MM.1S (cell line): ENCODE results near the gene SMG6.

ENCODE experiments used
- DNase-seq: peaks from one replicate; pipeline ENCODE4 v3.0.0-alpha.2; 2015
- H2AFZ ChIP-seq: fragments of 300-600 bp; sonication (generic); 2 replicates; pipeline ENCODE4 v1.6.0; 2016; ENCODE audit warnings: antibody characterized with exemption, low read length
- H3F3A ChIP-seq: fragments of 300-600 bp; sonication (generic); 2 replicates; pipeline ENCODE4 v1.6.1; 2016; ENCODE audit warnings: mild to moderate bottlenecking, antibody characterized with exemption, low read length, moderate library complexity, mixed read lengths; ENCODE audit not compliant: insufficient read depth
- H3K27ac ChIP-seq: fragments of 300-600 bp; sonication (generic); 2 replicates; pipeline ENCODE4 v1.5.1; 2016; ENCODE audit warnings: mild to moderate bottlenecking, low read length
- H3K27me3 ChIP-seq: fragments of 300-600 bp; sonication (generic); replicated peaks from 2 replicates; pipeline ENCODE4 v1.6.0; 2016; ENCODE audit warnings: low read length; ENCODE audit not compliant: insufficient read depth
- H3K36me3 ChIP-seq: fragments of 300-600 bp; sonication (generic); replicated peaks from 2 replicates; pipeline ENCODE4 v1.6.1; 2016; ENCODE audit warnings: mild to moderate bottlenecking, low read length, mixed read lengths; ENCODE audit not compliant: insufficient read depth
- H3K4me1 ChIP-seq: fragments of 300-600 bp; sonication (generic); 2 replicates; pipeline ENCODE4 v1.6.1; 2016; ENCODE audit warnings: low read length, mixed read lengths
- H3K4me2 ChIP-seq: fragments of 300-600 bp; sonication (generic); 2 replicates; pipeline ENCODE4 v1.6.0; 2016; ENCODE audit warnings: low read depth, low read length
- H3K4me3 ChIP-seq: fragments of 300-600 bp; sonication (generic); 2 replicates; pipeline ENCODE4 v1.5.1; 2016; ENCODE audit warnings: low read length, mixed read lengths
- H3K79me2 ChIP-seq: fragments of 300-600 bp; sonication (generic); 2 replicates; pipeline ENCODE4 v1.6.1; 2016; ENCODE audit warnings: mixed run types, low read length, mixed read lengths
- H3K9ac ChIP-seq: fragments of 300-600 bp; sonication (generic); 2 replicates; pipeline ENCODE4 v1.6.1; 2016; ENCODE audit warnings: low read length, mixed read lengths
- H3K9me2 ChIP-seq: fragments of 300-600 bp; sonication (generic); replicated peaks from 2 replicates; pipeline ENCODE4 v1.6.1; 2016; ENCODE audit warnings: mild to moderate bottlenecking, low read length, mixed read lengths; ENCODE audit not compliant: insufficient read depth
- H3K9me3 ChIP-seq: fragments of 300-600 bp; sonication (generic); replicated peaks from 2 replicates; pipeline ENCODE4 v1.6.1; 2016; ENCODE audit warnings: mild to moderate bottlenecking, low read length, mixed read lengths; ENCODE audit not compliant: insufficient read depth
- H4K20me1 ChIP-seq: fragments of 300-600 bp; sonication (generic); 2 replicates; pipeline ENCODE4 v1.6.1; 2016; ENCODE audit warnings: mild to moderate bottlenecking, low read length, moderate library complexity, mixed read lengths; ENCODE audit not compliant: insufficient read depth
- EZH2 ChIP-seq: fragments of 300-600 bp; sonication (generic); optimal IDR thresholded peaks from 2 replicates; pipeline ENCODE3; 2017; ENCODE audit warnings: low read depth, mild to moderate bottlenecking, antibody characterized with exemption, low read length, mixed read lengths
- EZH2phosphoT487 ChIP-seq: fragments of 300-600 bp; sonication (generic); IDR thresholded peaks from 2 replicates; pipeline ENCODE4 v1.6.1; 2018; ENCODE audit warnings: antibody characterized with exemption, low read length
- TF ChIP-seq, protein P1 (sequence below): fragments of 300-600 bp; sonication (generic); IDR thresholded peaks from 2 replicates; pipeline ENCODE4 v1.5.1; 2016; ENCODE audit warnings: antibody characterized with exemption, low read length, mixed read lengths

The SMG6 gene

DNA sequence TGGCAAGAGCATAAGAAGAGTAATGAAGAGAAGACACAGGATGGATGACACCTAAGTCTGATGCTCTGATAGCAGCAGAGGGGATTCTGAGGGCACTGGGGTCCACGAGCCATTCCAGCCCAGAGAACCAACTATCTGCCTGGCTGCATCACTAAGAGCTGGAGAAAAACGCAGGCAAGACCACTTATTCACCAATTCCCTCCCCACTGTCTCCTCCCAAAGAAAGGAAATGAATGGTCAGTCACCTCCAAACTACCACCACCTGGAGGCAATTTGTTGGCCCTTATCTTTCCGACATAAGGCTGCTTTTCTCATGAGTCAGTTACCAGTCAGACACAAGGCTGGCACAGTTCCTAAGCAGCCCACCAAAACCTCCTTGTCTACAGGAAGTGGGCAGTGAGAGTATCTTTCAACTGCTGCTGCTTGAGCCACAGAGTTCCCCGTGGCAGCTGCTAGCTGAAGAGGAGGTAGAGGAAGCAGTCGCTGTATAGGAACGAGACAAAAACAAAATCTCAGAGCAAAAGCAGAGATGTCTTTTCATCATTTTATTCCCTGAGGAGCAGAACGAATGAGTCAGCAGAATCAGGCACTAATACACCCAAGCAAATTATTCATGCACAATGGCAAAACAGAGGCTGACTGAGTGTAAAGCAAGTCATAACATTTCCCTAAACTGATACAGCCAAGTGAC lies 111.1 kb downstream of the SMG6 start:
- Histone ChIP-seq H3K9me2 (no peaks in the 10 kb centered on the region), H3K36me3 (no peaks in the 10 kb centered on the region), H3K4me3 (no peak overlapping the region), H3K9ac (no peak overlapping the region), H4K20me1 (no peaks in the 10 kb centered on the region), H3K4me1 (0 out of 2 replicates have a peak, but pooled peaks cover 6% of the 10 kb centered on the region), H3K27ac (no peak overlapping the region), H3K27me3 (no peaks in the 10 kb centered on the region), H2AFZ (no peak overlapping the region), H3K79me2 (no peaks in the 10 kb centered on the region), H3K4me2 (no peak overlapping the region), H3K9me3 (no peaks in the 10 kb centered on the region), H3F3A (no peaks in the 10 kb centered on the region)
- DNase-seq: no peak
- TF ChIP-seq EZH2: no peak
- TF ChIP-seq, protein P1, sequence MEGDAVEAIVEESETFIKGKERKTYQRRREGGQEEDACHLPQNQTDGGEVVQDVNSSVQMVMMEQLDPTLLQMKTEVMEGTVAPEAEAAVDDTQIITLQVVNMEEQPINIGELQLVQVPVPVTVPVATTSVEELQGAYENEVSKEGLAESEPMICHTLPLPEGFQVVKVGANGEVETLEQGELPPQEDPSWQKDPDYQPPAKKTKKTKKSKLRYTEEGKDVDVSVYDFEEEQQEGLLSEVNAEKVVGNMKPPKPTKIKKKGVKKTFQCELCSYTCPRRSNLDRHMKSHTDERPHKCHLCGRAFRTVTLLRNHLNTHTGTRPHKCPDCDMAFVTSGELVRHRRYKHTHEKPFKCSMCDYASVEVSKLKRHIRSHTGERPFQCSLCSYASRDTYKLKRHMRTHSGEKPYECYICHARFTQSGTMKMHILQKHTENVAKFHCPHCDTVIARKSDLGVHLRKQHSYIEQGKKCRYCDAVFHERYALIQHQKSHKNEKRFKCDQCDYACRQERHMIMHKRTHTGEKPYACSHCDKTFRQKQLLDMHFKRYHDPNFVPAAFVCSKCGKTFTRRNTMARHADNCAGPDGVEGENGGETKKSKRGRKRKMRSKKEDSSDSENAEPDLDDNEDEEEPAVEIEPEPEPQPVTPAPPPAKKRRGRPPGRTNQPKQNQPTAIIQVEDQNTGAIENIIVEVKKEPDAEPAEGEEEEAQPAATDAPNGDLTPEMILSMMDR: no peak
- TF ChIP-seq EZH2phosphoT487: no peak

DNA sequence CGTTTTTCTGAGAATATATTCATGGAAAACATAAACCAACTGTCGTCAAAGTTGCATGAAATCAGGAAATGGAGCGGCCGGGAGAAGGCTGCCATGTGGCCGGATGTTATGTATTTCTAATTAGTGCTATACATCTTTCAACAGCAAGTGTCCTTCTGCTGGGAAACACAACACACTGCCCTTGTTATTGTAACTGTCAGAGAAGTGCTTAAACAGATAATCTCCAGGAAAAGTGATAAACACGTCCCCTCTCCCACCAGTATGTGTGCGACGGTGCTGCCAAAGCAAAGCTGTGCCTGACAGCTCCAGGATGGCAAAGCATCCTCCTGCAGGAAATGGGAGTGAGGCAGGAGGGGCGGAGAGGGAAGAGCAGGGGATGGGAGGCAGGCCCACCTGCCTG lies 111.8 kb downstream of the SMG6 start:
- H4K20me1 ChIP-seq: no peaks in the 10 kb centered on the region
- no peaks in the 10 kb centered on the region for H3K79me2 ChIP-seq
- H3K4me1 ChIP-seq: 0 out of 2 replicates have a peak, but pooled peaks cover 6% of the 10 kb centered on the region
- no peaks in the 10 kb centered on the region for H3K27me3 ChIP-seq
- no peaks in the 10 kb centered on the region for H3K9me3 ChIP-seq
- no peak overlapping the region for H3K9ac ChIP-seq
- DNase-seq: no peak
- H3K9me2 ChIP-seq: no peaks in the 10 kb centered on the region
- no peak overlapping the region for H3K27ac ChIP-seq
- no peak for TF ChIP-seq EZH2
- TF ChIP-seq EZH2phosphoT487: no peak
- TF ChIP-seq, protein P1: no peak
- H2AFZ ChIP-seq: no peak overlapping the region
- no peaks in the 10 kb centered on the region for H3K36me3 ChIP-seq
- H3F3A ChIP-seq: no peaks in the 10 kb centered on the region
- no peak overlapping the region for H3K4me2 ChIP-seq
- no peak overlapping the region for H3K4me3 ChIP-seq

DNA sequence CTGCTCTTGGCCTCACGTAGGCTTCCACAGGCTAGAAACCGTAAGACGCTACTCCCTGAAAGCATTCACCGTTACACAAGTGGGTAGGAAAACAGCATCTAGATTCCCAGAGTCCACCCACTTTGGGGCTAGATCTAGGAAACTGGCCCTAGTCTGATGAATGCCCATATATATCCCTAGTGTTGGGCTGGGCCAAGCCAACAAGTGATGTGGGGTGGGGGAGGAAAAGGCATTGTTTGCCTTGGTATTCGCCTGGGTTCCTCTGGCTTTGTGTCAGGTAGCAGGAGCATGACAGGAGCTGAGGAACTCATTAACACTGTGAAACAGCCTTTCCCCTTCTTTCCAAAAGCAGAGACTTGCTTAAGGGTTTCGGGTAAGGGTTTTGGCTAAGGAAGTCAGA lies 112.4 kb downstream of the SMG6 start:
- no peak overlapping the region for H3K4me2 ChIP-seq
- no peak overlapping the region for H3K4me3 ChIP-seq
- TF ChIP-seq, protein P1: no peak
- TF ChIP-seq EZH2 (no peak), EZH2phosphoT487 (no peak)
- no peaks in the 10 kb centered on the region for H3K36me3 ChIP-seq
- no peak overlapping the region for H3K27ac ChIP-seq
- no peaks in the 10 kb centered on the region for H3K27me3 ChIP-seq
- H3F3A ChIP-seq: no peaks in the 10 kb centered on the region
- no peak for DNase-seq
- H3K9ac ChIP-seq: no peak overlapping the region
- no peaks in the 10 kb centered on the region for H4K20me1 ChIP-seq
- H3K9me3 ChIP-seq: no peaks in the 10 kb centered on the region
- 0 out of 2 replicates have a peak, but pooled peaks cover 6% of the 10 kb centered on the region for H3K4me1 ChIP-seq
- H3K79me2 ChIP-seq: no peaks in the 10 kb centered on the region
- H3K9me2 ChIP-seq: no peaks in the 10 kb centered on the region
- H2AFZ ChIP-seq: no peak overlapping the region
